ENCODE measurements around the gene TTLL11. TPM values are rescaled to one million over a fixed set of nuclear protein-coding genes. Genes with fewer than 3 reads are reported as not detected.

Gene TTLL11
- polyA plus RNA-seq, 1 of the 3 experiments (the other 2 are of a cell fraction), result 6.8 TPM

- H3K27me3 ChIP-seq (ENCODE audit: insufficient read depth), result no peaks in the 10 kb centered on the region
- no peaks in the 10 kb centered on the region for H3K9me2 ChIP-seq
- no peak for DNase-seq
- H3K79me2 ChIP-seq (ENCODE audit: insufficient read depth), result no peaks in the 10 kb centered on the region
- 78% methylated on average over 3 of the region's 4 CpGs for WGBS (ENCODE audit: low lambda C conversion rate)
- no peaks in the 10 kb centered on the region for H3F3A ChIP-seq (replicated peaks; ENCODE audit: insufficient read depth)
- no peaks in the 10 kb centered on the region for H3K9me3 ChIP-seq
- TF ChIP-seq USF1 (IDR thresholded peaks at IDR 0.05; ENCODE audit: borderline replicate concordance, low read depth), result no peak
- TF ChIP-seq JUND (IDR thresholded peaks at IDR 0.05), result no peak
- no peak for TF ChIP-seq FOSL2 (IDR thresholded peaks at IDR 0.05; ENCODE audit: borderline replicate concordance, low read depth)
- TF ChIP-seq ELF1 (IDR thresholded peaks at IDR 0.05), result no peak
- no peak for TF ChIP-seq FOXJ3 (CRISPR knock-in tag; IDR thresholded peaks at IDR 0.05)
- TF ChIP-seq RXRA (IDR thresholded peaks at IDR 0.05; ENCODE audit: borderline replicate concordance, low read depth), result no peak
- TF ChIP-seq TCF12 (IDR thresholded peaks at IDR 0.05), result no peak
- TF ChIP-seq YY1 (IDR thresholded peaks at IDR 0.05; ENCODE audit: low read depth), result no peak
- TF ChIP-seq POLR2AphosphoS5 (IDR thresholded peaks at IDR 0.05; ENCODE audit: low read depth, low read length), result no peak
- no peak for TF ChIP-seq PBX3 (IDR thresholded peaks at IDR 0.05)
- TF ChIP-seq RCOR1 (IDR thresholded peaks at IDR 0.05; ENCODE audit: low read length), result no peak
- TF ChIP-seq FOXM1 (IDR thresholded peaks at IDR 0.05; ENCODE audit: low read depth), result no peak
- no peak for TF ChIP-seq SMC3 (IDR thresholded peaks at IDR 0.05; ENCODE audit: low read depth, low read length)
- ChIA-PET CTCF (interaction anchor here (1.2 to 5.7 kb wide), 4 partner anchors 10 to 218 kb away, joined by 4 to 53 read pairs (median 18); no protein-coding TSS in a partner anchor), POLR2A (no interaction called here)
- H3K4me2 ChIP-seq, result no peak overlapping the region
- no peak overlapping the region for H2AFZ ChIP-seq (ENCODE audit: low read depth)
- H3K27ac ChIP-seq (ENCODE audit: low read depth in 2 of 2, low read length in 1 of 2), result no peak overlapping the region
- no peaks in the 10 kb centered on the region; a peak in 1 of 4 replicates for H3K4me1 ChIP-seq (ENCODE audit: control insufficient read depth in 1 of 2, insufficient read depth in 2 of 2, low read depth in 1 of 2, low read length in 1 of 2)
- no peaks in the 10 kb centered on the region for H4K20me1 ChIP-seq (ENCODE audit: insufficient read depth)
- no peak overlapping the region for H3K9ac ChIP-seq
- no peaks in the 10 kb centered on the region for H3K36me3 ChIP-seq (replicated peaks in 1 of 2; ENCODE audit: control insufficient read depth in 1 of 2, insufficient read depth in 2 of 2, low read length in 1 of 2)
- H3K4me3 ChIP-seq (ENCODE audit: low read depth in 2 of 2, low read length in 1 of 2), result no peak overlapping the region
Observed at GRCh38 chr9:122132539-122132938, 39.4 kb upstream of the TTLL11 start.

GRCh38 chr9:122131401-122132001, 38.4 kb upstream of the TTLL11 start:
- Histone ChIP-seq H3K36me3 (replicated peaks in 1 of 2; ENCODE audit: control insufficient read depth in 1 of 2, insufficient read depth in 2 of 2, low read length in 1 of 2) (no peaks in the 10 kb centered on the region), H3K27ac (ENCODE audit: low read depth in 2 of 2, low read length in 1 of 2) (no peak overlapping the region), H3K9ac (no peak overlapping the region), H3K79me2 (ENCODE audit: insufficient read depth) (no peaks in the 10 kb centered on the region), H3K4me3 (ENCODE audit: low read depth in 2 of 2, low read length in 1 of 2) (no peak overlapping the region), H4K20me1 (ENCODE audit: insufficient read depth) (no peaks in the 10 kb centered on the region), H3F3A (replicated peaks; ENCODE audit: insufficient read depth) (no peaks in the 10 kb centered on the region), H3K27me3 (ENCODE audit: insufficient read depth) (no peaks in the 10 kb centered on the region), H3K9me2 (no peaks in the 10 kb centered on the region), H2AFZ (ENCODE audit: low read depth) (no peak overlapping the region), H3K9me3 (no peaks in the 10 kb centered on the region), H3K4me2 (no peak overlapping the region), H3K4me1 (ENCODE audit: control insufficient read depth in 1 of 2, insufficient read depth in 2 of 2, low read depth in 1 of 2, low read length in 1 of 2) (peaks cover 0 to under 1% of the 10 kb centered on the region in 2 experiments; a peak in 2 of 4 replicates)
- ChIA-PET CTCF (interaction anchor here (0.9 to 4.3 kb wide), 3 partner anchors 32 to 219 kb away, joined by 3 to 21 read pairs (median 16); no protein-coding TSS in a partner anchor), POLR2A (no interaction called here)
- no peak for DNase-seq
- WGBS (ENCODE audit: low lambda C conversion rate), result 81% methylated on average over 11 of the region's 21 CpGs
- TF ChIP-seq ZBTB33 (IDR thresholded peaks at IDR 0.05; ENCODE audit: borderline replicate concordance, low read depth) (no peak), EZH2phosphoT487 (IDR thresholded peaks at IDR 0.05; ENCODE audit: borderline replicate concordance, low read depth) (no peak), CHD2 (IDR thresholded peaks at IDR 0.05; ENCODE audit: low read length, partially characterized antibody) (no peak), FOXJ3 (CRISPR knock-in tag; IDR thresholded peaks at IDR 0.05) (no peak), YY1 (IDR thresholded peaks at IDR 0.05; ENCODE audit: low read depth) (no peak), SMC3 (IDR thresholded peaks at IDR 0.05; ENCODE audit: low read depth, low read length) (no peak), REST (IDR thresholded peaks at IDR 0.05; ENCODE audit: low read depth, low read length) (no peak), TAF1 (IDR thresholded peaks at IDR 0.05; ENCODE audit: borderline replicate concordance, low read depth, low read length) (no peak), FOSL2 (IDR thresholded peaks at IDR 0.05; ENCODE audit: borderline replicate concordance, low read depth) (no peak), NRF1 (IDR thresholded peaks at IDR 0.05; ENCODE audit: low read depth, low read length) (no peak)

Measured in SK-N-SH (cell line).